Neural progenitor cell (in vitro differentiated cells): ENCODE results near the gene SYNE3. TPM values are rescaled to one million over a fixed set of nuclear protein-coding genes. Genes with fewer than 3 reads are reported as not detected.

Experiments
- DNase-seq: peaks from one replicate; pipeline ENCODE4 v3.0.0-alpha.2; 2016; ENCODE audit warnings: low spot score
- H2AFZ ChIP-seq: fragments of 200-600 bp; sonication (generic); replicated peaks from 2 replicates; pipeline ENCODE4 v1.6.1; 2016; ENCODE audit warnings: antibody characterized with exemption
- H3F3A ChIP-seq: fragments of 200-600 bp; sonication (generic); 2 replicates; pipeline ENCODE4 v1.6.1; 2016; ENCODE audit warnings: antibody characterized with exemption, low read depth
- H3K27ac ChIP-seq: fragments of 200-600 bp; sonication (generic); 2 replicates; pipeline ENCODE4 v1.5.1; 2016; ENCODE audit warnings: mild to moderate bottlenecking
- H3K27me3 ChIP-seq: fragments of 200-600 bp; sonication (generic); 2 replicates; pipeline ENCODE4 v1.6.1; 2016; ENCODE audit warnings: mild to moderate bottlenecking, moderate library complexity
- H3K36me3 ChIP-seq: fragments of 200-600 bp; sonication (generic); 2 replicates; pipeline ENCODE4 v1.5.1; 2016
- H3K4me1 ChIP-seq: fragments of 200-600 bp; sonication (generic); 2 replicates; pipeline ENCODE4 v1.6.1; 2016; ENCODE audit warnings: mixed run types
- H3K4me2 ChIP-seq: fragments of 200-600 bp; sonication (generic); 2 replicates; pipeline ENCODE4 v1.6.1; 2016
- H3K4me3 ChIP-seq: fragments of 200-600 bp; sonication (generic); 2 replicates; pipeline ENCODE4 v1.5.1; 2016
- H3K79me2 ChIP-seq: fragments of 200-600 bp; sonication (generic); 2 replicates; pipeline ENCODE4 v1.6.1; 2016; ENCODE audit warnings: low read depth
- H3K9ac ChIP-seq: fragments of 200-600 bp; sonication (generic); 2 replicates; pipeline ENCODE4 v1.6.1; 2016
- H3K9me3 ChIP-seq: fragments of 200-600 bp; sonication (generic); 2 replicates; pipeline ENCODE4 v1.5.1; 2016; ENCODE audit warnings: low read depth
- H4K20me1 ChIP-seq: fragments of 200-600 bp; sonication (generic); 2 replicates; pipeline ENCODE4 v1.6.1; 2016; ENCODE audit warnings: low read depth
- H3K27ac Mint-ChIP-seq: 3 replicates; pipeline ENCODE4 v1.8.0; 2021; ENCODE audit warnings: mixed read lengths
- H3K27me3 Mint-ChIP-seq: 2 replicates; pipeline ENCODE4 v1.8.0; 2022; ENCODE audit warnings: low read depth, mild to moderate bottlenecking, inconsistent platforms, moderate library complexity, mixed read lengths; ENCODE audit not compliant: insufficient read depth
- H3K36me3 Mint-ChIP-seq: 3 replicates; pipeline ENCODE4 v1.8.0; 2021; ENCODE audit warnings: mixed read lengths
- H3K4me1 Mint-ChIP-seq: 3 replicates; pipeline ENCODE4 v1.8.0; 2021; ENCODE audit warnings: mixed read lengths
- H3K4me3 Mint-ChIP-seq: 3 replicates; pipeline ENCODE4 v1.8.0; 2021; ENCODE audit warnings: mild to moderate bottlenecking, moderate library complexity, mixed read lengths
- H3K9me3 Mint-ChIP-seq: 3 replicates; pipeline ENCODE4 v1.8.0; 2020; ENCODE audit warnings: mixed read lengths
- EZH2 ChIP-seq: fragments of 200-600 bp; sonication (generic); IDR thresholded peaks from 2 replicates; pipeline ENCODE4 v1.6.1; 2017; ENCODE audit warnings: antibody characterized with exemption, mild to moderate bottlenecking, moderate library complexity
- EZH2phosphoT487 ChIP-seq: fragments of 200-600 bp; sonication (generic); IDR thresholded peaks from 2 replicates; pipeline ENCODE4 v1.6.1; 2017; ENCODE audit warnings: antibody characterized with exemption
- total RNA-seq: library from RNA; depleted of rRNA; stranded (reverse); fragments of >200 nt; gene quantifications from 2 replicates; pipeline ENCODE4 v1.2.3, GENCODE V29; 2015; ENCODE audit warnings: low replicate concordance
- TF ChIP-seq, protein P1 (sequence below): fragments of 200-600 bp; sonication (generic); IDR thresholded peaks from 2 replicates; pipeline ENCODE4 v1.5.1; 2017; ENCODE audit warnings: antibody characterized with exemption, mild to moderate bottlenecking

The SYNE3 gene
- total RNA-seq, 1 donor from 2014 or later, result 0.06 TPM

GRCh38 chr14:95491936-95492608 is 24.4 kb downstream of the SYNE3 start:
- H2AFZ ChIP-seq, result no peak overlapping the region
- H3K36me3 ChIP-seq, result no peaks in the 10 kb centered on the region
- Mint-ChIP-seq H3K36me3 (no peaks in the 10 kb centered on the region), H3K4me1 (peaks cover 14% of the 10 kb centered on the region), H3K9me3 (peaks cover 2% of the 10 kb centered on the region), H3K4me3 (no peak overlapping the region), H3K27ac (no peak overlapping the region), H3K27me3 (peaks cover 11% of the 10 kb centered on the region)
- no peak overlapping the region for H3K4me2 ChIP-seq
- H3K4me1 ChIP-seq, result peaks cover 6% of the 10 kb centered on the region
- no peaks in the 10 kb centered on the region for H3F3A ChIP-seq
- no peak overlapping the region for H3K4me3 ChIP-seq
- DNase-seq, result no peak
- TF ChIP-seq, protein P1, sequence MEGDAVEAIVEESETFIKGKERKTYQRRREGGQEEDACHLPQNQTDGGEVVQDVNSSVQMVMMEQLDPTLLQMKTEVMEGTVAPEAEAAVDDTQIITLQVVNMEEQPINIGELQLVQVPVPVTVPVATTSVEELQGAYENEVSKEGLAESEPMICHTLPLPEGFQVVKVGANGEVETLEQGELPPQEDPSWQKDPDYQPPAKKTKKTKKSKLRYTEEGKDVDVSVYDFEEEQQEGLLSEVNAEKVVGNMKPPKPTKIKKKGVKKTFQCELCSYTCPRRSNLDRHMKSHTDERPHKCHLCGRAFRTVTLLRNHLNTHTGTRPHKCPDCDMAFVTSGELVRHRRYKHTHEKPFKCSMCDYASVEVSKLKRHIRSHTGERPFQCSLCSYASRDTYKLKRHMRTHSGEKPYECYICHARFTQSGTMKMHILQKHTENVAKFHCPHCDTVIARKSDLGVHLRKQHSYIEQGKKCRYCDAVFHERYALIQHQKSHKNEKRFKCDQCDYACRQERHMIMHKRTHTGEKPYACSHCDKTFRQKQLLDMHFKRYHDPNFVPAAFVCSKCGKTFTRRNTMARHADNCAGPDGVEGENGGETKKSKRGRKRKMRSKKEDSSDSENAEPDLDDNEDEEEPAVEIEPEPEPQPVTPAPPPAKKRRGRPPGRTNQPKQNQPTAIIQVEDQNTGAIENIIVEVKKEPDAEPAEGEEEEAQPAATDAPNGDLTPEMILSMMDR, result no peak
- no peaks in the 10 kb centered on the region for H3K9me3 ChIP-seq
- H3K9ac ChIP-seq, result no peak overlapping the region
- no peaks in the 10 kb centered on the region for H3K27me3 ChIP-seq
- no peaks in the 10 kb centered on the region for H3K79me2 ChIP-seq
- no peak overlapping the region for H3K27ac ChIP-seq
- H4K20me1 ChIP-seq, result no peaks in the 10 kb centered on the region

DNA sequence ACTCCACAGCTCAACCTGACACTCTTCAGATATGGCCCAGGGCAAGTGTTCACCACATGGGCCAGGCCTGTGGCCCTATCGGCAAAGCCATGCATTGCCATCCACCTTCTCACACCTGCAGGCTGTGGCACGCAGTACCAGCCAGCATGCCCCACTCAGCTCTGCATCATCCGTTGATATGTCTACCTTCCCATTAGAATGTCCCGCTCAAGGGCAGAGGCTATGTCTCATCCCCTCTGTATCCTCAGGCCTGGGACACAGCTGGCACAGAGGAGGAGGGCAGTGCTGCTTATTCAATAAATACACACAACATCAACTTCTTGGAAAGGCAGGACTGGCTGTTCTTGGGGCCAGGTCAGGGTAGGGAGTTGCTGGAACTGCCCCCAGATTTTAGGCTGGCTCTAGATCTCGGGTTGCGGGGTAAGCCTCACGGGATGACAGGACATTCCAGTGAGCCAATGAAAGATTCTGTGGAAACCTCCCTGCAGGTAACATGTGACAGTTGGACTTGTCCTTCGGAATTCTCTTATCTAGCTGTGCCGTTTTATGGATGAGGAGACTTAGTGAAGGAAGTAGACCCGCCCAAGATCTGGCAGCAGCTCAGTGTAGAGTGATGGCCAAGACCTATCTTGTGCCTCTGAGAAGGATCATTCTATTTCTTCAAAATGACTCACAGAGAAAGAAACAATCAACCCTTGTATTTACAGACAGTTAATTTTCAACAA is 25.6 kb downstream of the SYNE3 start:
- Histone ChIP-seq H3K27ac (no peak overlapping the region), H3K79me2 (no peaks in the 10 kb centered on the region), H3K4me1 (no peaks in the 10 kb centered on the region), H3F3A (no peaks in the 10 kb centered on the region), H4K20me1 (no peaks in the 10 kb centered on the region), H3K9me3 (no peaks in the 10 kb centered on the region), H3K4me2 (no peak overlapping the region), H3K36me3 (no peaks in the 10 kb centered on the region), H2AFZ (no peak overlapping the region), H3K9ac (no peak overlapping the region), H3K4me3 (no peak overlapping the region), H3K27me3 (no peaks in the 10 kb centered on the region)
- DNase-seq, result no peak
- H3K9me3 Mint-ChIP-seq, result peaks cover 2% of the 10 kb centered on the region
- H3K27me3 Mint-ChIP-seq, result peaks cover 11% of the 10 kb centered on the region
- peaks cover 3% of the 10 kb centered on the region for H3K4me1 Mint-ChIP-seq
- TF ChIP-seq, protein P1, result no peak
- TF ChIP-seq EZH2 (no peak), EZH2phosphoT487 (no peak)
- H3K4me3 Mint-ChIP-seq, result no peak overlapping the region
- no peaks in the 10 kb centered on the region for H3K36me3 Mint-ChIP-seq
- no peak overlapping the region for H3K27ac Mint-ChIP-seq

DNA sequence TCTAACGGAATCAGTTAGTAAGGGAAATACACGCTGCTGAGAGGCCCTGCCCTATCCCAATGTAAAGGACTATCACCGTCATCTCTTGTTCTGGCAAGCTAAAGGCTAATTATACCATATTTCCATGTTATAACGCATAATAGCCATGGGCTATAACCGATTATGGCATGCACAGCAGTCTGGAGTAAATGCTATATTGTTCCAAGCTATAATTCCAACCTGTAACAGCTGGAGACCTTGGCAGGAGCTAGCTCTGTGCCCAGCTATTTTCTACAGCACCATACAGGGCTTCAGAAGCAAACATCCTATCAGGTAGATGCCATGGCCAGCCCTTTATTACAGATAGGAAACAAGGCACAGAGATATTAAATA is 26.3 kb downstream of the SYNE3 start:
- Mint-ChIP-seq H3K36me3 (no peaks in the 10 kb centered on the region), H3K9me3 (peaks cover 2% of the 10 kb centered on the region), H3K27ac (no peak overlapping the region), H3K27me3 (peaks cover 12% of the 10 kb centered on the region), H3K4me3 (no peak overlapping the region), H3K4me1 (peaks cover 6% of the 10 kb centered on the region)
- Histone ChIP-seq H4K20me1 (no peaks in the 10 kb centered on the region), H3K9me3 (no peaks in the 10 kb centered on the region), H3K4me2 (no peak overlapping the region), H3K79me2 (no peaks in the 10 kb centered on the region), H3F3A (no peaks in the 10 kb centered on the region), H3K9ac (no peak overlapping the region), H3K36me3 (no peaks in the 10 kb centered on the region), H2AFZ (no peak overlapping the region), H3K4me3 (no peak overlapping the region), H3K4me1 (peaks cover 7% of the 10 kb centered on the region), H3K27ac (no peak overlapping the region), H3K27me3 (no peaks in the 10 kb centered on the region)
- TF ChIP-seq, protein P1, result no peak
- TF ChIP-seq EZH2phosphoT487, result no peak
- TF ChIP-seq EZH2, result no peak
- DNase-seq, result no peak
